GM12878 (cell line): ENCODE measurements around the gene FBXL15. TPM values are rescaled to one million over a fixed set of nuclear protein-coding genes. Genes with fewer than 3 reads are reported as not detected.

Experiments used
- ATAC-seq: fragments of 200-7000 bp; cut with Tn5 transposase; 3 replicates; pipeline ENCODE4 v1.9.1; 2020; ENCODE audit warnings: mild to moderate bottlenecking, moderate library complexity
- BruUV-seq: library from RNA; stranded (reverse); fragments of 400-500 nt; replicated peaks from 2 replicates; lab custom pipeline; 2021; lab: Mats Ljungman, UMichigan
- CTCF ChIA-PET: fragments of 300-600 bp; sonication (Branson Sonifier 250); formaldehyde crosslinking; extraction: SDS; loops from one replicate; lab custom pipeline; 2021; ENCODE audit warnings: inconsistent platforms; lab: Yijun Ruan, JAX
- POLR2A ChIA-PET: fragments of 350-600 bp; formaldehyde crosslinking; extraction: SDS; loops from one replicate; lab custom pipeline; 2021; ENCODE audit warnings: inconsistent platforms; lab: Charles Lee
- RAD21 ChIA-PET: fragments of 300-600 bp; sonication (Branson Sonifier 250); formaldehyde crosslinking; loops from one replicate; lab custom pipeline; 2023; ENCODE audit warnings: antibody characterized with exemption; ENCODE audit not compliant: unreplicated experiment; lab: Charles Lee
- SMC1A ChIA-PET: fragments of 300-600 bp; sonication (Branson Sonifier 250); formaldehyde crosslinking; loops from one replicate; lab custom pipeline; 2023; ENCODE audit not compliant: unreplicated experiment, uncharacterized antibody; lab: Charles Lee
- DNase-seq: peaks from one replicate; pipeline ENCODE4 v3.0.0-alpha.2; 2011; ENCODE audit warnings: low read depth, low spot score
- FAIRE-seq: peaks from 3 replicates; lab custom pipeline; 2011; peaks lifted over from hg19 to GRCh38; lab: Jason Lieb, UNC
- H2AFZ ChIP-seq: 2 replicates; pipeline ENCODE4 v1.6.0; 2011; ENCODE audit warnings: low read depth, low read length, control low read depth; ENCODE audit not compliant: control insufficient read depth
- H3K27ac ChIP-seq: 2 replicates; pipeline ENCODE4 v1.5.1; 2011; ENCODE audit warnings: control low read depth; ENCODE audit not compliant: control insufficient read depth, insufficient read depth
- H3K27me3 ChIP-seq, 2 experiments: replicated peaks in 1 of 2; 2 replicates each; pipeline versions ENCODE4 v1.6.0 to v1.6.1; 2011; ENCODE audit warnings: low read length in 1 of 2; ENCODE audit not compliant: control insufficient read depth in 2 of 2, insufficient read depth in 2 of 2
- H3K36me3 ChIP-seq, 2 experiments: 2 replicates each; pipeline ENCODE4 v1.5.1; 2011; ENCODE audit warnings: low read length in 1 of 2; ENCODE audit not compliant: control insufficient read depth in 2 of 2, insufficient read depth in 2 of 2
- H3K4me1 ChIP-seq: 2 replicates; pipeline ENCODE4 v1.6.1; 2011; ENCODE audit warnings: mild to moderate bottlenecking, low read length, moderate library complexity, mixed read lengths; ENCODE audit not compliant: control insufficient read depth, insufficient read depth
- H3K4me2 ChIP-seq: 2 replicates; pipeline ENCODE4 v1.6.0; 2011; ENCODE audit warnings: control low read depth; ENCODE audit not compliant: control insufficient read depth, insufficient read depth
- H3K4me3 ChIP-seq: fragments of 200-600 bp; sonication (generic); 2 replicates; pipeline ENCODE4 v1.5.1; 2016
- H3K79me2 ChIP-seq: 2 replicates; pipeline ENCODE4 v1.6.0; 2011; ENCODE audit warnings: low read length; ENCODE audit not compliant: control insufficient read depth, insufficient read depth
- H3K9ac ChIP-seq: 2 replicates; pipeline ENCODE4 v1.8.0; 2011; ENCODE audit warnings: low read length, control low read depth, mixed read lengths; ENCODE audit not compliant: control insufficient read depth, insufficient read depth
- H3K9me3 ChIP-seq: replicated peaks from 3 replicates; pipeline ENCODE4 v1.5.1; 2011; ENCODE audit warnings: mild to moderate bottlenecking, low read length; ENCODE audit not compliant: control insufficient read depth, insufficient read depth
- H4K20me1 ChIP-seq: 2 replicates; pipeline ENCODE4 v1.6.0; 2011; ENCODE audit not compliant: control insufficient read depth, insufficient read depth
- HDAC6 ChIP-seq: fragments of 200-600 bp; sonication (generic); IDR thresholded peaks from one replicate; pipeline ENCODE4 v1.8.0; 2017; ENCODE audit warnings: antibody characterized with exemption; ENCODE audit not compliant: unreplicated experiment
- HSF1 ChIP-seq: fragments of 150-350 bp; IDR thresholded peaks from 2 replicates; pipeline ENCODE4 v1.6.1; 2014; ENCODE audit warnings: mild to moderate bottlenecking, low read depth, low read length
- JUND ChIP-seq: IDR thresholded peaks from 2 replicates; pipeline ENCODE4 v1.6.1; 2012; ENCODE audit warnings: low read depth, mild to moderate bottlenecking, low read length, improper control_type of control experiment, moderate library complexity
- MEF2B ChIP-seq: fragments of 450-650 bp; IDR thresholded peaks from 2 replicates; pipeline ENCODE4 v1.6.1; 2018; ENCODE audit warnings: mild to moderate bottlenecking, moderate library complexity; ENCODE audit not compliant: partially characterized antibody, poor library complexity, severe bottlenecking
- NFYB ChIP-seq: IDR thresholded peaks from 2 replicates; pipeline ENCODE4 v1.6.1; 2011; ENCODE audit warnings: low read depth, mild to moderate bottlenecking, low read length, improper control_type of control experiment, moderate library complexity; ENCODE audit not compliant: insufficient read depth
- PAX5 ChIP-seq: IDR thresholded peaks from 2 replicates; pipeline ENCODE4 v1.6.1; 2011; ENCODE audit warnings: low read depth, low read length, borderline replicate concordance
- PKNOX1 ChIP-seq: fragments of 450-650 bp; IDR thresholded peaks from 2 replicates; pipeline ENCODE4 v1.6.1; 2016; ENCODE audit warnings: mild to moderate bottlenecking
- WGBS: methylation state at CpG from one replicate; pipeline ENCODE4 v1.1.6; 2016; ENCODE audit warnings: low lambda C conversion rate; ENCODE audit not compliant: insufficient replicate concordance, insufficient coverage; ENCODE audit errors: missing lambda C conversion rate; 5-methylcytosine and 5-hydroxymethylcytosine counted together
- in situ Hi-C: fragments of 300-500 bp; cut with MboI; formaldehyde crosslinking; loops from 9 replicates; pipeline ENCODE4 v1.14.3; 2018; ENCODE audit warnings: mixed read lengths
- intact Hi-C: fragments of 100-400 bp; cut with micrococcal nuclease; formaldehyde crosslinking; loops from one replicate; pipeline ENCODE4 v1.14.2; 2022; ENCODE audit not compliant: unreplicated experiment
- polyA plus RNA-seq, 11 experiments: library from polyadenylated mRNA; depleted of rRNA in 4 of 11; unstranded in 6 of 11; stranded (reverse) in 5 of 11; fragments of >200 nt; fragmentation: Nextera tagmentation in 4 of 11; fragmentation: Illumina TruSeq in 1 of 11; extraction: Ambion mirVana in 4 of 11; extraction: Trizol in 1 of 11; gene quantifications; 1 replicate in 1 of 11; 2 replicates in 10 of 11; pipeline versions ENCODE4 v1.2.1 to v1.2.3, GENCODE V29; 2011 to 2016; ENCODE audit warnings: inconsistent platforms in 2 of 11, missing spikeins in 2 of 11, low read depth in 1 of 11
- total RNA-seq, 4 experiments: library from RNA; depleted of rRNA in 3 of 4; stranded (reverse); fragments of >200 nt in 3 of 4; fragmentation: Illumina TruSeq in 1 of 4; extraction: Trizol in 1 of 4; gene quantifications; 2 replicates each; pipeline versions ENCODE4 v1.2.1 to v1.2.3, GENCODE V29; 2013 to 2021

Gene FBXL15
- total and polyA plus RNA-seq, 10 of the 15 experiments (the other 5 are each of a cell fraction or from before 2014, with no cell fraction given): 0.13 to 21.3 (median 7.9) TPM

- POLR2A ChIA-PET: no interaction called here
- ATAC-seq (peak; percentile 49; the same call in 2 of the 3 replicates), FAIRE-seq (no peak)
- no peaks in the 10 kb centered on the region for H3K27me3 ChIP-seq
- intact Hi-C loops (no loop called here), in situ Hi-C loops (no loop called here)
- H3K4me3 ChIP-seq: no peak overlapping the region
- no peak overlapping the region for H3K4me2 ChIP-seq
- no TSS peak for BruUV-seq
- H3K79me2 ChIP-seq: no peaks in the 10 kb centered on the region
- H3K27ac ChIP-seq: no peak overlapping the region
- 95% methylated on average over 2 of the region's 2 CpGs for WGBS
- TF ChIP-seq PKNOX1: no peak
- no peak for TF ChIP-seq HSF1
- TF ChIP-seq NFYB: no peak
- TF ChIP-seq, all 136 proteins: peak for 0
- Histone ChIP-seq H4K20me1 (no peaks in the 10 kb centered on the region; the same call in 1 of the 2 replicates), H3K9ac (no peak overlapping the region), H3K9me3 (no peaks in the 10 kb centered on the region; the same call in 2 of the 3 replicates), H3K4me1 (no peaks in the 10 kb centered on the region), H2AFZ (no peak overlapping the region), H3K36me3 (peaks cover 17 to 19% of the 10 kb centered on the region in 2 experiments)
- SMC1A ChIA-PET: no interaction called here
- DNase-seq: no peak
- CTCF ChIA-PET: interaction anchor here (1.0 to 2.8 kb wide), 2 partner anchors 23 to 75 kb away, joined by 3 to 17 read pairs; partner anchors contain the start of gene C10orf95
- RAD21 ChIA-PET: no interaction called here
Measured at GRCh38 chr10:102375867-102376266, 44.8 kb upstream of the FBXL15 start.

GRCh38 chr10:102376901-102377300, 43.7 kb upstream of the FBXL15 start:
- ATAC-seq: no peak
- ChIA-PET RAD21 (no interaction called here), SMC1A (no interaction called here)
- Histone ChIP-seq H3K27me3 (no peaks in the 10 kb centered on the region), H3K4me3 (no peak overlapping the region), H3K79me2 (no peaks in the 10 kb centered on the region), H4K20me1 (no peaks in the 10 kb centered on the region), H3K27ac (no peak overlapping the region), H3K9me3 (no peaks in the 10 kb centered on the region), H3K9ac (no peak overlapping the region)
- DNase-seq: no peak
- in situ Hi-C loops: no loop called here
- no peak for FAIRE-seq
- WGBS: 94% methylated on average over 12 of the region's 12 CpGs
- TF ChIP-seq JUND (no peak), MEF2B (no peak), HDAC6 (no peak), PAX5 (no peak)
- TF ChIP-seq, all 136 proteins: peak for 0
- Histone ChIP-seq H3K4me2 (no peak overlapping the region), H2AFZ (no peak overlapping the region), H3K36me3 (peaks cover 17 to 22% of the 10 kb centered on the region in 2 experiments), H3K4me1 (no peaks in the 10 kb centered on the region)
- intact Hi-C loops: no loop called here
- CTCF ChIA-PET: no interaction called here
- no TSS peak for BruUV-seq
- POLR2A ChIA-PET: no interaction called here
